ENCODE measurements around the gene FGF5.
"Not testable (repeated sequence)": the region's sequence is repeated elsewhere in the genome, so short reads cannot be mapped to it uniquely, and the experiment has no call there.

Gene FGF5

GRCh38 chr4:80301884-80302283 is 35.4 kb downstream of the FGF5 start:
- DNase-seq = no peak

DNA sequence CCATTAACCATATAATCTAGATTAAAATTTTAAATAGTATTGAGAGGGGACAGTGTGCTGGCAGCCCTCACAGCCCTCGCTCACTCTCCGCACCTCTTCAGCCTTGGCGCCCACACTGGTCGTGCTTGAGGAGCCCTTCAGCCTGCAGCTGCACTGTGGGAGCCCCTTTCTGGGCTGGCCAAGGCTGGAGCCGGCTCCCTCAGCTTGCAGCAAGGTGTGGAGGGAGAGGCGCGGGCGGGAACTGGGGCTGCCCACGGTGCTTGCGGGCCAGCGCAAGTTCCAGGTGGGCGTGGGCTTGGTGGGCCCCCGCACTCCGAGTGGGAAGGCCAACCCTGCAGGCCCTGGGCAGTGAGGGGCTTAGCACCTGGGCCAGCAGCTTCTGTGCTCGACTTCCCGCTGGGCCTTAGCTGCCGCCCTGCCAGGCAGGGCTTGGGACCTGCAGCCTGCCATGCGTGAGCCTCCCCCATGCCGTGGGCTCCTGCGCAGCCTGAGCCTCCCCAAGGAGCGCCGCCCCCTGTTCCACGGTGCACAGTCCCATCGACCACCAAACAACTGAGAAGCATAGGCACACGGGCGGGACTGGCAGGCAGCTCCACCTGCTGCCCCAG is 36.3 kb downstream of the FGF5 start:
- DNase-seq = no peak

DNA sequence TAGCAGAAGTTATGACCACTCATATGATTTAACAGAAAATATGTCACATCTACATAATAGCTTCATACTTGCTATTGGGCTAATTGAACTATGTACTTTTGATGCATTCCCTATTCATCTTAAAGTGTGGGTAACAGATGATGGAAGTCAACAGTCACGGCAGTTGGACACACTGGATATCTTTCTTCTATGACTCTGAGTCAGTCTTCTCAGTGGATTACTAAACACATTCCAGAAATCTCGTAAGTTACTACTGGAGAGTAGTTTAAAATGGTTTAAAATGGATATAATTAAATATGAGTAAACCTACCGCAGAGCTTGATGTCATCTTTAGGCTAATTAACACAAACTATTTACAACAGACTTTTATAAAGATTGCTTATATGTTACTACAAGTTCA is 39.0 kb downstream of the FGF5 start:
- DNase-seq = no peak

- DNase-seq = no peak
Measured at GRCh38 chr4:80306260-80306659, 39.8 kb downstream of the FGF5 start.

GRCh38 chr4:80307183-80307735 is 40.8 kb downstream of the FGF5 start:
- no peak for DNase-seq

DNA sequence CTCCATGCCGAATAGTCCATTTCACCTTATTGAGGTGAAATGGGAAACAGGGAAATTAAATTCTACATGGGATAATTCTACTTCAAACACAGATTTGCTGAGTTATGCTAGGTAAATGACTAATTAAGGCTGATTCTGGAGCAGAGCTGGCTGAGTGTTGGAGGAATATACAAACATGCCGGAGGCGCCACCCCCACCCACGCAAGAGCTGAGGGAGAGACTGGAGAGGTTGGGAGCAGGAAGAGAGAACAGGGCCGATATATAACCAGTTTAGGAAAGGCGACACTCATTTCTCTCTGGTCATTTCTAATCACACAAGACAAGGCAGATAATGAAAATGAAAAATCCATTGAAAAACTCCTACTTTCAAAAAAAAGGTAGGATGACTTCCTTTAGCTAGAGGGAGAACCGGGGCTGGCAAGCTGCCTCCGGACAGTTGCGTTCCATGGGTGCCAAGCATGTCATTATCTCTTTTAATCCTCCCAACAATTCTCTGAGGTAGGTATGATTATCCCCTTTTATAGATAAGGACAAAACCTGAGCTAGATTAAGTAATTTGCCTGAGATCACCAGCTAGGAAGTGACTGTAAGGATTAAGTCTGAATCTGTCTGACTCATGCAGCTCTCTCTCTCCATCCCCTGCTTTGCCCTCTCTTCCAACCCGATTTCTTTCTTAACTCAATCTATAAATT is 41.5 kb downstream of the FGF5 start:
- no peak for DNase-seq

GRCh38 chr4:80308466-80308822 is 42.0 kb downstream of the FGF5 start:
- DNase-seq = no peak

GRCh38 chr4:80309294-80310004 is 43.0 kb downstream of the FGF5 start:
- no peak for DNase-seq

GRCh38 chr4:80311130-80311529 is 44.7 kb downstream of the FGF5 start:
- DNase-seq = no peak

- no peak for DNase-seq
Measured at GRCh38 chr4:80312124-80312523, 45.7 kb downstream of the FGF5 start.

DNA sequence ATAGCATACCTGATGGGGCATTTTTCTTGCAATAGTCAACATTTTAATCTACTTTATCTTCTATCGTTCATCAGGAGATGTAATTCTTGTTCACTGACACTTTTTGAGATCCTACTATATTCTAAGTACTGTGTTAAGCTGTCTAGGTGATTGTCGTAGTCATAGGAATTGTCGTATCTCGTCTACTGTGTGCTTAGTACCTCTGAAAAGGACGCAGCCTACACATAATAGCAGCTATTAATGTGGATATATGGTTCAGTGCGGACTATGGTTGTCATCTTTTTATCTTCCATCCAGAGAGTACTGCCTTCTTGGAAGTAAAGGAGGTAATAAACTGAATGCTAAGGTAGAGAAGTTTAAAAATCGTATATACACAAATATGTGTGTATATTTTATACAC is 47.2 kb downstream of the FGF5 start:
- no peak for DNase-seq

- DNase-seq = not testable (repeated sequence)
Measured at GRCh38 chr4:80315848-80316247, 49.4 kb downstream of the FGF5 start.

GRCh38 chr4:80321341-80321740 is 54.9 kb downstream of the FGF5 start:
- no peak for DNase-seq

GRCh38 chr4:80321776-80322175 is 55.3 kb downstream of the FGF5 start:
- DNase-seq = no peak

- peak in 1 of 2 experiments; percentile 7 for DNase-seq
Measured at GRCh38 chr4:80322716-80323115, 56.3 kb downstream of the FGF5 start.

GRCh38 chr4:80324171-80324570 is 57.7 kb downstream of the FGF5 start:
- DNase-seq = no peak

GRCh38 chr4:80331693-80332092 is 65.2 kb downstream of the FGF5 start:
- DNase-seq = no peak

DNA sequence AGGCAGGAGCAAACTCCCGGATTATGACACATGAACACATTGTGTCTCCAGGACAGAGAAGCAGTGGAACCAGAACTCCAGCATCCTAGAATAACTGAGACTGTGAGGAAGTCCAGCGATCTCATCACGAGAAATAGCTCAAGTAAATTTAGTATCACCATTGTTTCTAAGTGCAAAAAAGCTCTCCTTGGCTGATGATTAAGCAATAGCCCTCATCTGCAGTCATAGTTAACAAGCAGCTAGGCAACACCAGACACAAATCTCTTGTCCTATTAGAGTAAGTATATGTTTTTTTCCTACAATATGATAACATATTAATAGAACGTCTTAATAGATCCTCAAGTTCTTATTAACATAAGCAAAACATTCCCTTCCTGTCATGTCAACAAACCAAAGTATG is 66.7 kb downstream of the FGF5 start:
- no peak for DNase-seq

- no peak for DNase-seq
Measured at GRCh38 chr4:80334568-80334967, 68.1 kb downstream of the FGF5 start.

- DNase-seq = no peak
Measured at GRCh38 chr4:80335226-80335553, 68.7 kb downstream of the FGF5 start.

DNA sequence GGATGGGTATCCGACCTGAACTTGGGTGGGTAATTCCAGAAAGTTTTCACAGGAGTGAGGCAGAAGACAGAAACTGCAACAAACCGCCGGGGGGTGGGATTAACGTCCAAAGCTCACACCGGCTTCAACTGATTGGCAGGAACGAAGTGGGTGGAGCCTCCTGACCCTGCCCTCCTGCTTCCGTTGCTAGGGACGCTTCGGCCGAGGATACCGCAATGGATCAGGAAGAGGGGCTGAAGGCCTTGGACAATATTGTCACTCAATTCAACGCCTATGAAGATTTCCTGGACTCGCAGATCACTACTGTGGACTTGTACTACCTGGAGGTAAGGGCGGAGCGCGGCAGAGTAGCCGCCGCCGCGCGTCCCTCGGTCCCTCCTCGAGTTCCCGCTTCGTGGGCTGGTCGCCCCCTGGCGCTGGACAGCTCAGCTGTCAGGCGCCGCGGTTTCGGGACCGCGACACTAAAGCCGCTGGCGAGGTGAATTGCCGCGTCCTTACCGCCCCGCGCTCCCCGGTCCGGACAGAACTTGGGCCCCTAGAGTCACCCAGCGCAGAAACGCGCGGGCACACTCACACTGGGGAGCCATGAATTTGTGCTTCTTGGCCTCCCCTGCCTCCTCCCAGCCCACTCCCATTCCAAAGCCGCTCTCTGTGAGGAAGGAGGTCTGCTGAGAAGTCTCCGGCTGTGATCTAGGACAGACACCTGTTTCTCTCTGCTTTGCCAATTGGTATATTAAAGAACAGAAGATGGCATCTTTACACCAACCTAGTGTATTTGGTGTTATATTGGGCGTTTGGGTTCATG is 69.3 kb downstream of the FGF5 start, which contains the start of gene CFAP299:
CFAP299 (plus strand) TSS at position 177 of the 805 bp plus-strand sequence.
- DNase-seq = no peak

DNA sequence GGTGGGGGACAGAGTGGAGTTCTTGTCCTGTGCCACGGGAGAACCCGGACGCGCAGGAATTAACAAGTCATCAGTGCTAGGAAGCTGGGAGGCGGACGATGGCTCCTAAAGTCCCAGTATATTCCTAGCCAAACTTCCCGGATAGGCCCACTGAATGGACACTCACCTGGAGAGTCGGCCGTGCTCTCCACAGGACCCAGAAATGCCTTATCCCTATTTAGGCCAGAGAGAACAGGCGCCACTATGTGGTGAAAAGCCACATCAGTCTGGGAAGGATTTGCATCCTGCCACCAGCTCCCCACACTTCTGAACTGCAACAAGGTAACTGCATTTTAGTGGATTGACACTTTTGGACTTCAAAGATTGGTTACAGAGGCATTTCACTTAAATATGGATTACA is 70.1 kb downstream of the FGF5 start:
- DNase-seq = no peak

GRCh38 chr4:80340036-80340435 is 73.6 kb downstream of the FGF5 start:
- no peak for DNase-seq
